NCI-H146 treated with DMSO at 0.1 percent for 48 hours (cell line): Measurements from ENCODE around the gene OCA2.
"Not testable (repeated sequence)": the region's sequence is repeated elsewhere in the genome, so short reads cannot be mapped to it uniquely, and the experiment has no call there.

ENCODE experiments used
- DNase-seq: peaks from one replicate; lab custom pipeline; 2025; ENCODE audit not compliant: unreplicated experiment; lab: John Stamatoyannopoulos, UW

Gene OCA2

DNA sequence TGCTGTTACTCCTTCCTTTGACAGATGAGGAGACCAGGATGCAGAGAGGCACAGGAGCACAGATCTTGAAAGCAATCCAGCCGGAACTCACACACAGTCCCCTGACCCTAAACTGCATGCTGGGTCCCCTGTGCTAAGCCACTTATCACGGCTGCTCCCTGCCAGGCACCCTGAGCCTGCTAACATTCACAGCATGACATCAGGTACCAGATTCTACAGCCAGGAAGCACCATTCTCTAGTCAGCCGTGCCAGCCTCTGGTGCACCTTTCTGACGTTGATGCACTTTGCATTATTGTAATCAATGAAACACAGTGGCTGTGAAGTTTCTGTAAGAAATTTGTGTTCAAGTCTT lies 247.3 kb downstream of the OCA2 start:
- DNase-seq, result no peak

- no peak for DNase-seq
These were observed 247.9 kb downstream of the OCA2 start for GRCh38 chr15:27850981-27851857.

DNA sequence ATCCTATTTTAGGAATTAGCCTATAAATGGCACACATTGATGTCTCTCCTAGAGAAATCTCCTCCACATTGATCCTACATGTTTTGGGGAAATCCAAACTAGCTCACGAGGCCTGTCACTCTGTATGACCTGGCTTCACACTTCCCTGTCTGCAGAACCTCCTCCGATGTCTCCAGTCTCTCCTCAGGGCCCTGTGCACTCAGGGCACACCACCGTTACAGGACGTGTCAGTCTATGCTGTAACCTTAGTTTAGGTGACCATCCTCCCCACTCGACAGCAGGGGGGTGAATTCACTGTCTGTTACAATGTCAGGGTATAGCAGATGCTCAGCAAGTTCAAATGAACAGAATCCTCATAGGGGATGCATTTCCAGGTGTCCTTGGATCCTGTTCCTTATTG lies 249.1 kb downstream of the OCA2 start:
- DNase-seq, result no peak

GRCh38 chr15:27848936-27849335 lies 250.2 kb downstream of the OCA2 start:
- DNase-seq, result not testable (repeated sequence)

- DNase-seq, result peak; percentile 0
These were observed 251.1 kb downstream of the OCA2 start for GRCh38 chr15:27847775-27848710.

GRCh38 chr15:27846722-27847395 lies 252.3 kb downstream of the OCA2 start:
- DNase-seq, result no peak

GRCh38 chr15:27845535-27846369 lies 253.4 kb downstream of the OCA2 start:
- no peak for DNase-seq

DNA sequence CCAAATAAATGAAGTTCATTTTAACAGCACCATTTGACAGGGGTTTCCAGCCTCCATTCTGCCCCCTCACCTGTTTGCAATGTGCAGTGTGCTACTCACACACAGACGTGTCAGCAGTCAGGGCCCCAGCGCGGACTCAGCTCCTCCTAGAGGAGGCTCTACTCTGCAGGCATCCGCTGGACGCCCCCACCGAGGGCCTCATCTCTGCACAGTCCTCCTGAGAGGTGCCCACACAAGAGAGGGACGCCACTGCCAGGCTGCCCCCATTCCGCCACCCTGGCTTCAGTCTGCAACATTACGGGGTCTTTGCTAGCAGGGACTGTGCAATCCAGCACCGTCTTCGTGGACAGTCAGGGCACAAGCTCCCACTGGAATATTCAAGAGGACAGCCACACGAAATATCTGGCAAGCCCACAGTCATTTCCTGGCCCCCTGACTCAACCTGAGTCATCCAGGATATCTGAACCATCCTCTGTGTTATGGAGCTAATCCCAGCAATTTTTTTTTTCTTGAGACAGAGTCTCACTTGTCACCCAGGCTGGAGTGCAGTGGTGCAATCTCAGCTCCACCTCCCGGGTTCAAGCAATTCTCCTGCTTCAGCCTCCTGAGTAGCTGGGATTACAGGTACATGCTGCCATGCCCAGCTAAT lies 255.0 kb downstream of the OCA2 start:
- no peak for DNase-seq

DNA sequence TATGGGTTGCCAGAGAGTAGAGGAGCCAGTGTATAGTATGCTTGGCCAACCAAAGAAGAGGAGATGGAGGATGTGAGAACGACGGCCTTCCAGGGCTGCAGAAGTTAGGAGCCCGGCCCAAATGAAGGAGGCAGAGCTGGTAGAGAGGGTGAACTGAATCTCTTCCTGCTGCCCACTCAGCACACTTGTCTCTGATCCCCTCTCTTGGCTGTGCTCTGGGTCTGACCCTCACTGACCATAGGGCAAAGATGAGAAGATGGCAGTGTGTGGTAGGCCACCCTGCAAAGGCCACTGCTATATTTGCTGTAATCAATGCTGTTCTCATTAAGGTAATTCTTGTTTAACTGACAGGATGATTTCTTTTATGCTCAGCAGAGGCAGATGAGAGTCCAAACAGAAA lies 256.0 kb downstream of the OCA2 start:
- DNase-seq, result no peak

DNA sequence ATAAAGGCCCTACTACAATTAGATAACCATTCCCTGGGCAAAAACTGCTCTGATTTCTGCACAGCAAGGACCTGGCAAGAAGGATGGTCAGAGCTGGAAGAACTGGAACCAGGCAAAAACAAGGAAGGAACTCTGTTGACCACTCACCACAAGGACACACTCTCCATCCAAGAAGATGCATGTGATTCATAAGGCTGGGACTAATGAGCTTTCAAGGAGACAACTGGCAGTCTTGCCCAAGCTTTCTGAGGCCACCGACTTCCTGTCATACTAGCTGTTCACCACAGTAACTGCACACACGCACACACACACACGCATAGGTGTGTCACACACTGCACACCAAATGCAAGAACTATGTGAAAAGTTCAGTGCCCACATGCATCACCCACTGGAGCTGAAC lies 256.6 kb downstream of the OCA2 start:
- no peak for DNase-seq

GRCh38 chr15:27835233-27835939 lies 263.7 kb downstream of the OCA2 start:
- DNase-seq, result no peak

DNA sequence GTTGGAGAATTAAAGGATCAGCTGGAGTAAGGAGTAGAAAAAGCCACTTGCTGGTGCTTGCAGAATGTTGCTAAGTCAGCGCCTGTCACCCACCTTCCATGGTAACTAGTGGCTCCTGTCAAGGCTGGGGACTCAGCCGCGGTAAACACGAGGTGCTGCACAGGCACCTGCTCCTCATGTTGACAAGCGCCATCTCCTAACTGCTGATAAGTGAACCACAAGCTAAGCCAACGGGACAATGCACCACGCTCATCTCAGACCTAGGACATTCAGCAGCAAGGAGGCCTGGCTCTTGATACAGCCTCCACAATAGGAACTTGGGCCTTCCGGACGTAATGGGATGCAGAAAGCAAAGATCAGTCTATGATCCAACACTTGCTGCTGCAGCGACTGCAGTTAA lies 264.4 kb downstream of the OCA2 start:
- DNase-seq, result no peak

DNA sequence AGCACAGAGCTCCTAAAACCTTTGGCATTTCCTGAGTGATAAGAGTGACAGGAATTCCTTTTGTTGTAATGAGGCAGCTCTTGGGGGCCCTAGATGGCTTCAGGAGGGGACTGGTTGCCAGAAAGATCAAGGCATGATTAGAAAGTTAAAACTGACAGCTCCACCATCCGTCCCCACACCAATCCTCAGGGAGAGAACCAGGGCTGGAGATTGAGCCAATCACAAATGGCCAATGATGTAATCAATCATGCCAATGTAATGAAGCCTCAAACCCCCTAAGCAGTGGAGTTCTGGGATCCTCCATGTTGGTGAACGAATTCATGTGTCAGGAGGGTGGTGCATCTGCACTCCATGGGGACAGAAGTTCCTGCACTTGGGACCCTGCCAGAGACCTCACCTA lies 265.1 kb downstream of the OCA2 start:
- DNase-seq, result no peak

GRCh38 chr15:27833178-27833577 lies 265.9 kb downstream of the OCA2 start:
- no peak for DNase-seq

DNA sequence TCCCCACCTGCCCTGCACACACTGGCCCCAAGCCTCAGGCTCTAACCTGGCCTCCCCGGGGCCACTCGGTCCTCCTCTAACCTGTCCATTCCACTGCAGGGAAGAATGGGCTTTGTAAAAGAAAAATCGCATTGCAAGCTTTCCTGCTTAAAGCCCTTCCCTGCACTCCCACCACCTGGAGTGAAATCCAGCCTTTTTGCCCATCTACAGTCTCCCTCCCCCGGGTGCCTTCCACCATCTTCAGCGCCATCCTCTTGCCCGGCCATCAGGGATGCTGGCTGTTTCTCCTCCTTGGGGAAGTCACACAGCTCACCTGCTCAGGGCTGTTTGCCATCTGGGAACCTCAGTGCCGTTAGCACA lies 266.9 kb downstream of the OCA2 start:
- DNase-seq, result no peak

GRCh38 chr15:27831384-27832236 lies 267.5 kb downstream of the OCA2 start:
- DNase-seq, result no peak

- DNase-seq, result no peak
These were observed 270.4 kb downstream of the OCA2 start for GRCh38 chr15:27828746-27829145.

DNA sequence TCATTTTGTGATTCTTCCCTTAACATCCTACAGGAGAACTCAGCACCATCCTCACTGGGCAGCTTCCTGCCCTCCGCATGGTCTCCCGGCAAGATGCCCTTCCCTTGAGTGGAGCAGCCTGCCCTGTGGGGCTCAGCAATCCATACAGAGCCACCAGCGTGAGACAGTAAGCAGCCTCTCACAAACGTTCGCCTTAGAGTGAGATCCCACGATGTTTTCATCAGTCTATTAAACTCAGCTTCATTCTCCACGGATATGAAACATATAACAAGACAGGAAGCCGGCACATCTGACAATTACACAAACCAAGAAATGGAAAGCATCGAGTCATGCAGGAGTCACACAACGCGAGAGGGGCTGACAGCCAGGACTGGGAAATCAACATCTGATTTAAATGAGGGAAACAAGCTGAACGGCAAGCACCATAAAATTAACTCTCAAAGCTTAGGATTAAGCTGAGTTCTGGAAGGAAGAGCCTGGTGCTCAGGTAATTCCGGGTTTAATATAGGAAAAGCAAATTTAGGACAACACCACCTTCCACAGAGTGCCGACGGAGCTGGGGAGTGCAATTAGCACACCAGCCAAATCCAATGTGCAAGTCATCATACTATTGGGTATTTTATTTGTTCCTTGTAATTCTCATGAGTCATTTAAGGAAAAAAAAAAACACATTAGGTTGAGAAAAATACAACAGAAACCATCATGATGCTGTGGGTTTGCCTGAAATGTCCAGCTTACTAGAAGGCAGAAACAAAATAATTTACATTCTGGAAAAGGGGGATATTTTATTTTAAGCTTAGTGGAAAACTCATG lies 272.0 kb downstream of the OCA2 start:
- DNase-seq, result no peak
